Gastrocnemius medialis (tissue), 4 donors: ENCODE measurements around the gene ADCY2. TPM values are rescaled to one million over a fixed set of nuclear protein-coding genes. Genes with fewer than 3 reads are reported as not detected.

Experiments used
- ATAC-seq, 2 donors: fragments of 150-250 bp; one replicate each; pipeline ENCODE4 v1.9.1; 2016
- DNase-seq, 2 donors: peaks; one replicate each; pipeline ENCODE4 v3.0.0-alpha.2; 2019
- H3K27ac ChIP-seq, 4 donors: fragments of 200-600 bp; sonication (generic); 1 replicate in 1 of 4; 2 replicates in 3 of 4; pipeline ENCODE4 v1.5.1; 2016 to 2018; ENCODE audit warnings: mild to moderate bottlenecking in 2 of 4, moderate library complexity in 1 of 4
- H3K27me3 ChIP-seq, 3 donors: fragments of 200-600 bp; sonication (generic) in 2 of 3; 1 replicate in 1 of 3; 2 replicates in 2 of 3; pipeline versions ENCODE4 v1.5.1 to v1.6.0; 2016 to 2019; ENCODE audit warnings: mild to moderate bottlenecking in 1 of 3, moderate library complexity in 1 of 3
- H3K36me3 ChIP-seq, 2 donors: fragments of 200-600 bp; sonication (generic) in 1 of 2; one replicate each; pipeline ENCODE4 v1.5.1; 2017 to 2018
- H3K4me1 ChIP-seq, 2 donors: fragments of 200-600 bp; sonication (generic) in 1 of 2; one replicate each; pipeline ENCODE4 v1.5.1; 2016 to 2017; ENCODE audit warnings: mild to moderate bottlenecking in 2 of 2
- H3K4me3 ChIP-seq, 4 donors: fragments of 200-600 bp; sonication (generic) in 3 of 4; 1 replicate in 1 of 4; 2 replicates in 3 of 4; pipeline ENCODE4 v1.5.1; 2016 to 2019; ENCODE audit warnings: mild to moderate bottlenecking in 2 of 4
- H3K9me3 ChIP-seq, 3 donors: fragments of 200-600 bp; sonication (generic) in 2 of 3; 1 replicate in 1 of 3; 2 replicates in 2 of 3; pipeline ENCODE4 v1.5.1; 2016 to 2019
- CTCF ChIP-seq, 5 experiments: fragments of 450-650 bp in 3 of 5; fragments of 200-600 bp in 2 of 5; sonication (generic) in 2 of 5; IDR thresholded peaks in 4 of 5; conservative IDR thresholded peaks in 1 of 5; 1 replicate in 4 of 5; 2 replicates in 1 of 5; pipeline ENCODE4 v1.5.1; 2016 to 2019; ENCODE audit warnings: antibody characterized with exemption in 5 of 5, mild to moderate bottlenecking in 3 of 5, moderate library complexity in 3 of 5
- POLR2A ChIP-seq, 2 donors: fragments of 450-650 bp; IDR thresholded peaks; one replicate each; pipeline ENCODE4 v1.6.1; 2017; ENCODE audit warnings: antibody characterized with exemption in 2 of 2, mild to moderate bottlenecking in 2 of 2, moderate library complexity in 2 of 2
- in situ Hi-C, 4 donors: fragments of 200-750 bp; cut with MboI; loops; one replicate each; pipeline versions ENCODE4 v1.15.0 to v1.8.0; 2017; ENCODE audit warnings: low sequenced_read_pairs in 4 of 4
- intact Hi-C: fragments of 100-400 bp; cut with DNase I; formaldehyde crosslinking; loops from one replicate; pipeline ENCODE4 v1.15.1; 2023; ENCODE audit warnings: low total_unique reads
- total RNA-seq, 4 donors: library from RNA; depleted of rRNA; stranded (reverse); fragments of >200 nt; gene quantifications; one replicate each; pipeline versions ENCODE4 v1.1.0 to v1.2.3, GENCODE V29; 2016

ADCY2 gene
- total RNA-seq, 4 donors from 2014 or later = 24.3 to 50.1 (median 36.5) TPM

DNA sequence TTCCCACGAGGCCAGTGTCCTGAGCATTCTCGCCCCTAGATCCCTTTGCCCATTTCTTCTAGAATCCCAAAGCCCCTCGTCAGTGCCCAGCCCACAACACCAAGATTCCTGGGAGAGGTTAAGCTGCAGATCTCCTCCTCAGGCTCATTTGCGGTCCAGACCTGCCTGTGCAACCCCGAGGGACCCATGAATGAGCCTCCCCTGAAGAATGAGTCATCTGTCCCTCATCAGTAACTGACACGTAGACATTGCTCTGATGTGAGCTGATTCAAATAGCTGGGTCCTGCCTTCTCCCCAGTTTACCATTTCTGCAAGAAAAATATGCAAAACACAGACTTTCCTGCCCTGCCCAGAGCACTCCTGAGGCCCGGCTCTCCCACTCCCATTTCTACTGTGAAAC, 92.8 kb downstream of the ADCY2 start:
- H3K9me3 ChIP-seq = no peaks in the 10 kb centered on the region
- intact Hi-C loops (no loop called here), in situ Hi-C loops (no loop called here)
- no peak overlapping the region for H3K4me3 ChIP-seq
- H3K27me3 ChIP-seq = no peaks in the 10 kb centered on the region
- DNase-seq (no peak), ATAC-seq (no peak)
- H3K27ac ChIP-seq = no peak overlapping the region
- H3K4me1 ChIP-seq = peaks cover 10 to 41% of the 10 kb centered on the region in 2 donors
- TF ChIP-seq CTCF (IDR thresholded peaks at IDR 0.05 in 4 of 5, conservative IDR thresholded peaks at IDR 0.05 in 1 of 5) = no peak
- TF ChIP-seq POLR2A (IDR thresholded peaks at IDR 0.05) = no peak
- H3K36me3 ChIP-seq = no peaks in the 10 kb centered on the region

- no peak for TF ChIP-seq CTCF (IDR thresholded peaks at IDR 0.05 in 4 of 5, conservative IDR thresholded peaks at IDR 0.05 in 1 of 5)
- TF ChIP-seq POLR2A (IDR thresholded peaks at IDR 0.05) = no peak
- Histone ChIP-seq H3K4me3 (no peak overlapping the region), H3K27me3 (no peaks in the 10 kb centered on the region), H3K27ac (no peak overlapping the region), H3K4me1 (peaks cover 33 to 63% of the 10 kb centered on the region in 2 donors), H3K9me3 (no peaks in the 10 kb centered on the region), H3K36me3 (no peaks in the 10 kb centered on the region)
- in situ Hi-C loops (no loop called here), intact Hi-C loops (no loop called here)
- no peak for DNase-seq
- no peak for ATAC-seq
Measured at GRCh38 chr5:7492371-7492770, 96.4 kb downstream of the ADCY2 start.

GRCh38 chr5:7493081-7493480, 97.1 kb downstream of the ADCY2 start:
- no peaks in the 10 kb centered on the region for H3K27me3 ChIP-seq
- ATAC-seq (no peak), DNase-seq (no peak)
- in situ Hi-C loops = no loop called here
- intact Hi-C loops = no loop called here
- no peaks in the 10 kb centered on the region for H3K36me3 ChIP-seq
- peak overlapping the region in 3 of 4 donors; percentile 36 to 75 (median 71) for H3K27ac ChIP-seq
- TF ChIP-seq CTCF (IDR thresholded peaks at IDR 0.05 in 4 of 5, conservative IDR thresholded peaks at IDR 0.05 in 1 of 5) (no peak), POLR2A (IDR thresholded peaks at IDR 0.05) (no peak)
- H3K4me3 ChIP-seq = no peak overlapping the region
- no peaks in the 10 kb centered on the region for H3K9me3 ChIP-seq
- peaks cover 33 to 63% of the 10 kb centered on the region in 2 donors for H3K4me1 ChIP-seq

DNA sequence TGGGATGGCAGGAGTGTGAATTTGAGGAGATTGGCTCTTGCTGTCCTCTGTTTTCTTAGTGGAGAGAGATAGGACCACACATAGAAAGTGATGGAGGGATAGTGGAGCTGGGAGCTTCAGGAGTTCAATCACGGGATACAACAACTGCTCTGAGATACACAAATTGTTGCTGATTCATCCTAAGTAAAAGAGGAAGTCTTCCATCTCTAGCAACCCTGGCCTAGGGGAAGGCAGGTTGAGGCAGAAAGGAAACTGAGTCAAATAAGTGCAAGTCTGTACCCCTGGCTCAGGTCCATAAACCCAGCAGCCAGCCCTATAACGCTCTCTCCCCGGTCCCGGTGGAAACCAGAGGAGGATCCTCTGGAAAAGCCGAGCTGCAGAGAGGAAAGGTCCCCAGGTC, 97.7 kb downstream of the ADCY2 start:
- no peak for DNase-seq
- no peak for ATAC-seq
- in situ Hi-C loops (no loop called here), intact Hi-C loops (no loop called here)
- Histone ChIP-seq H3K27ac (peak overlapping the region; percentile 53 to 75 (median 73)), H3K27me3 (no peaks in the 10 kb centered on the region), H3K36me3 (no peaks in the 10 kb centered on the region), H3K9me3 (no peaks in the 10 kb centered on the region), H3K4me1 (peaks cover 33 to 63% of the 10 kb centered on the region in 2 donors), H3K4me3 (no peak overlapping the region)
- TF ChIP-seq POLR2A (IDR thresholded peaks at IDR 0.05) = no peak
- no peak for TF ChIP-seq CTCF (IDR thresholded peaks at IDR 0.05 in 4 of 5, conservative IDR thresholded peaks at IDR 0.05 in 1 of 5)

- TF ChIP-seq POLR2A (IDR thresholded peaks at IDR 0.05) (no peak), CTCF (IDR thresholded peaks at IDR 0.05 in 4 of 5, conservative IDR thresholded peaks at IDR 0.05 in 1 of 5) (no peak)
- DNase-seq = peak; percentile 50 to 81
Measured at GRCh38 chr5:7494481-7495130, 98.7 kb downstream of the ADCY2 start.

More at GRCh38 chr5:7494481-7495130, 98.7 kb downstream of the ADCY2 start:
- ATAC-seq = peak; percentile 92 to 97
- Histone ChIP-seq H3K4me3 (peak overlapping the region in 1 of 4 donors; percentile 15), H3K4me1 (peaks cover 33 to 59% of the 10 kb centered on the region in 2 donors), H3K36me3 (no peaks in the 10 kb centered on the region), H3K27me3 (no peaks in the 10 kb centered on the region), H3K9me3 (no peaks in the 10 kb centered on the region), H3K27ac (peak overlapping the region; percentile 53 to 75 (median 73))
- in situ Hi-C loops (no loop called here), intact Hi-C loops (no loop called here)
